IMR-90 (cell line): ENCODE measurements around the gene TIMM17B. TPM values are rescaled to one million over a fixed set of nuclear protein-coding genes. Genes with fewer than 3 reads are reported as not detected.
"Not testable (repeated sequence)": the region's sequence is repeated elsewhere in the genome, so short reads cannot be mapped to it uniquely, and the experiment has no call there.

ENCODE experiments used
- ATAC-seq: fragments of 200-7000 bp; cut with Tn5 transposase; 2 replicates; pipeline ENCODE4 v1.9.1; 2020; ENCODE audit warnings: low read depth, mild to moderate bottlenecking, moderate library complexity
- BruUV-seq: library from RNA; stranded (reverse); fragments of 400-500 nt; replicated peaks from 2 replicates; lab custom pipeline; 2021; lab: Mats Ljungman, UMichigan
- CTCF ChIA-PET: fragments of 300-600 bp; formaldehyde crosslinking; extraction: SDS; loops from one replicate; lab custom pipeline; 2021; ENCODE audit warnings: antibody characterized with exemption; lab: Yijun Ruan, JAX
- POLR2A ChIA-PET: fragments of 300-600 bp; sonication (Branson Sonifier 250); formaldehyde crosslinking; loops from one replicate; lab custom pipeline; 2022; ENCODE audit warnings: antibody characterized with exemption; ENCODE audit not compliant: unreplicated experiment; lab: Charles Lee
- DNase-seq: peaks from one replicate; pipeline ENCODE4 v3.0.0; 2013
- H2AFZ ChIP-seq: replicated peaks from 2 replicates; pipeline ENCODE3; 2013; ENCODE audit warnings: low read length, mild to moderate bottlenecking; ENCODE audit not compliant: poor library complexity
- H2AK5ac ChIP-seq: 2 replicates; pipeline ENCODE4 v1.6.1; 2013; ENCODE audit warnings: low read depth, low read length, inconsistent platforms
- H2AK9ac ChIP-seq: replicated peaks from 2 replicates; pipeline ENCODE3; 2013; ENCODE audit warnings: mild to moderate bottlenecking, low read depth, low read length, moderate library complexity; ENCODE audit not compliant: poor library complexity
- H2BK120ac ChIP-seq: 2 replicates; pipeline ENCODE4 v1.6.1; 2013; ENCODE audit warnings: low read depth, low read length, inconsistent platforms
- H2BK15ac ChIP-seq: 3 replicates; pipeline ENCODE4 v1.6.1; 2013; ENCODE audit warnings: low read depth, low read length, inconsistent platforms
- H2BK20ac ChIP-seq: 2 replicates; pipeline ENCODE4 v1.6.1; 2013; ENCODE audit warnings: low read depth, mild to moderate bottlenecking, inconsistent platforms, low read length, moderate library complexity
- H2BK5ac ChIP-seq: 2 replicates; pipeline ENCODE4 v1.6.1; 2013; ENCODE audit warnings: mild to moderate bottlenecking, low read depth, low read length, inconsistent platforms; ENCODE audit not compliant: poor library complexity, severe bottlenecking
- H3K14ac ChIP-seq: replicated peaks from 2 replicates; pipeline ENCODE4 v1.6.1; 2013; ENCODE audit warnings: low read depth, low read length, inconsistent platforms
- H3K18ac ChIP-seq: 2 replicates; pipeline ENCODE4 v1.6.1; 2013; ENCODE audit warnings: low read depth, low read length, control low read depth
- H3K23ac ChIP-seq: 2 replicates; pipeline ENCODE4 v1.6.1; 2013; ENCODE audit warnings: low read depth, low read length, inconsistent platforms
- H3K27ac ChIP-seq: 2 replicates; pipeline ENCODE4 v1.5.1; 2013; ENCODE audit warnings: mild to moderate bottlenecking, control low read depth, low read length; ENCODE audit not compliant: insufficient read depth
- H3K27me3 ChIP-seq: 2 replicates; pipeline ENCODE4 v1.6.1; 2013; ENCODE audit warnings: low read length; ENCODE audit not compliant: control insufficient read depth, insufficient read depth
- H3K36me3 ChIP-seq: 2 replicates; pipeline ENCODE4 v1.6.1; 2013; ENCODE audit warnings: low read length, mixed read lengths; ENCODE audit not compliant: control insufficient read depth, insufficient read depth
- H3K4ac ChIP-seq: 2 replicates; pipeline ENCODE4 v1.6.1; 2013; ENCODE audit warnings: low read depth, low read length, inconsistent platforms
- H3K4me1 ChIP-seq: 2 replicates; pipeline ENCODE4 v1.6.1; 2013; ENCODE audit warnings: low read length, mixed read lengths; ENCODE audit not compliant: control insufficient read depth, insufficient read depth
- H3K4me2 ChIP-seq: 2 replicates; pipeline ENCODE4 v1.6.1; 2013; ENCODE audit warnings: low read depth, mild to moderate bottlenecking, control low read depth, low read length, moderate library complexity
- H3K4me3 ChIP-seq: 2 replicates; pipeline ENCODE4 v1.5.1; 2013; ENCODE audit warnings: low read depth, mild to moderate bottlenecking, control low read depth, low read length, moderate library complexity; ENCODE audit not compliant: insufficient read depth
- H3K56ac ChIP-seq: 2 replicates; pipeline ENCODE4 v1.6.1; 2013; ENCODE audit warnings: low read length, inconsistent platforms; ENCODE audit not compliant: insufficient read depth; ENCODE audit errors: extremely low read depth
- H3K79me1 ChIP-seq, 2 experiments: 2 replicates each; pipeline ENCODE4 v1.6.1; 2013; ENCODE audit warnings: low read length in 2 of 2, inconsistent platforms in 1 of 2, low read depth in 1 of 2
- H3K9ac ChIP-seq: 2 replicates; pipeline ENCODE4 v1.6.1; 2013; ENCODE audit warnings: low read depth, low read length, control low read depth
- H3K9me1 ChIP-seq: 2 replicates; pipeline ENCODE4 v1.6.1; 2013; ENCODE audit warnings: low read length, inconsistent platforms; ENCODE audit not compliant: insufficient read depth
- H3K9me3 ChIP-seq: 2 replicates; pipeline ENCODE4 v1.6.1; 2013; ENCODE audit warnings: low read length; ENCODE audit not compliant: control insufficient read depth, insufficient read depth
- H4K20me1 ChIP-seq: 2 replicates; pipeline ENCODE4 v1.6.1; 2013; ENCODE audit warnings: low read length, inconsistent platforms; ENCODE audit not compliant: insufficient read depth
- H4K5ac ChIP-seq: 2 replicates; pipeline ENCODE4 v1.6.1; 2013; ENCODE audit warnings: mild to moderate bottlenecking, low read depth, low read length, control low read depth
- H4K8ac ChIP-seq, 2 experiments: 2 replicates each; pipeline ENCODE4 v1.6.1; 2013; ENCODE audit warnings: low read depth in 2 of 2, low read length in 2 of 2, control low read depth in 1 of 2, inconsistent platforms in 1 of 2
- H4K91ac ChIP-seq: 2 replicates; pipeline ENCODE4 v1.6.1; 2013; ENCODE audit warnings: low read depth, low read length, inconsistent platforms; ENCODE audit not compliant: insufficient read depth
- BHLHE40 ChIP-seq: fragments of 150-350 bp; IDR thresholded peaks from 2 replicates; pipeline ENCODE4 v1.6.1; 2016; ENCODE audit warnings: mild to moderate bottlenecking, low read depth, low read length
- CHD1 ChIP-seq: IDR thresholded peaks from 2 replicates; pipeline ENCODE4 v1.6.1; 2012; ENCODE audit warnings: low read depth, low read length, improper control_type of control experiment
- RCOR1 ChIP-seq: IDR thresholded peaks from 2 replicates; pipeline ENCODE4 v1.6.1; 2012; ENCODE audit warnings: mild to moderate bottlenecking, low read length, improper control_type of control experiment; ENCODE audit not compliant: insufficient replicate concordance
- SMC3 ChIP-seq: fragments of 150-350 bp; IDR thresholded peaks from 2 replicates; pipeline ENCODE4 v1.6.1; 2016; ENCODE audit warnings: low read depth, mild to moderate bottlenecking, antibody characterized with exemption, low read length, moderate library complexity
- WGBS, 2 experiments: methylation state at CpG; one replicate each; pipeline versions ENCODE4 v1.1.5 to v1.1.7; 2013; ENCODE audit warnings: missing lambda C conversion rate in 2 of 2; ENCODE audit not compliant: insufficient read length in 1 of 2; ENCODE audit errors: extremely low coverage in 2 of 2; 5-methylcytosine and 5-hydroxymethylcytosine counted together
- dilution Hi-C: fragments of 300-500 bp; cut with HindIII; formaldehyde crosslinking; loops from one replicate; pipeline ENCODE4 v1.14.3; 2018; ENCODE audit warnings: low sequenced_read_pairs; ENCODE audit not compliant: unreplicated experiment
- in situ Hi-C: fragments of 300-500 bp; cut with MboI; formaldehyde crosslinking; loops from 3 replicates; pipeline ENCODE4 v1.14.3; 2019; ENCODE audit warnings: low sequenced_read_pairs, inconsistent platforms, mixed read lengths
- intact Hi-C: fragments of 100-400 bp; cut with micrococcal nuclease; formaldehyde crosslinking; loops from 2 replicates; pipeline ENCODE4 v1.10.0; 2022
- polyA plus RNA-seq, 3 experiments: library from polyadenylated mRNA; depleted of rRNA; stranded (reverse); fragments of >200 nt; gene quantifications; 2 replicates each; pipeline ENCODE4 v1.2.3, GENCODE V29; 2012; ENCODE audit warnings: low replicate concordance in 1 of 3
- total RNA-seq: library from RNA; depleted of rRNA; stranded (reverse); fragments of >200 nt; gene quantifications from 2 replicates; pipeline ENCODE4 v1.2.3, GENCODE V29; 2012
- TF ChIP-seq, protein P1 (sequence below): fragments of 150-350 bp; IDR thresholded peaks from 2 replicates; pipeline ENCODE4 v1.6.1; 2016; ENCODE audit warnings: low read depth, mild to moderate bottlenecking, low read length, moderate library complexity, borderline replicate concordance

TIMM17B gene
- total and polyA plus RNA-seq, 2 of the 4 experiments (the other 2 are of a cell fraction): 28.7 to 73.6 TPM

DNA sequence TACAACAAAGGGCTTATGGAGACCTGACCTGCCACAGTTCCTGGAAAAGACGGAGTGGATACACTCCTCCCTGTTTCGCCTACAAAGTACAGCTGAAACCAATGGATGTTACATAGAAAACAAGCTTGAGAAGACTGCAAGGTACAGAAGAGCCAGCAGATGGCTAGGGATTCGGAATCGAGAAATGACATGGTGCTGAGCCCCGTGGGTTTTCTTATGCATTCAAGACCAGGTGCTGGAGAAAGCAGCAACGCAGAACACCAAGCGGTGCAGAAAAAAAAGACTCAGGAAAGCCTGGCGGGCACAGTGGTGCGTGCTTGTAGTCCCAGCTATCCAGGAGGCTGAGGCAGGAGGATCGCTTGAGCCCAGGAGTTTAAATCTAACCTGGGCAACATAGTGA lies 13.8 kb downstream of the TIMM17B start:
- Histone ChIP-seq H2BK5ac (no peak overlapping the region), H4K8ac (no peak overlapping the region), H3K4me1 (no peaks in the 10 kb centered on the region), H3K9ac (no peak overlapping the region), H4K20me1 (no peaks in the 10 kb centered on the region), H3K27ac (no peak overlapping the region), H3K36me3 (no peaks in the 10 kb centered on the region), H3K27me3 (no peaks in the 10 kb centered on the region), H3K9me1 (no peaks in the 10 kb centered on the region), H2BK15ac (no peak overlapping the region), H4K5ac (no peak overlapping the region), H2AK9ac (no peak overlapping the region), H3K23ac (no peak overlapping the region), H4K91ac (no peak overlapping the region), H2AFZ (no peak overlapping the region), H2AK5ac (no peak overlapping the region), H2BK20ac (no peak overlapping the region), H2BK120ac (no peak overlapping the region), H3K4ac (no peak overlapping the region), H3K79me1 (no peaks in the 10 kb centered on the region), H3K4me3 (no peak overlapping the region), H3K4me2 (no peak overlapping the region), H3K14ac (no peak overlapping the region), H3K9me3 (no peaks in the 10 kb centered on the region), H3K56ac (no peak overlapping the region), H3K18ac (no peak overlapping the region)
- POLR2A ChIA-PET: no interaction called here
- in situ Hi-C loops (no loop called here), dilution Hi-C loops (no loop called here), intact Hi-C loops (no loop called here)
- TF ChIP-seq RCOR1 (no peak), BHLHE40 (no peak), SMC3 (no peak), CHD1 (no peak)
- TF ChIP-seq, protein P1, sequence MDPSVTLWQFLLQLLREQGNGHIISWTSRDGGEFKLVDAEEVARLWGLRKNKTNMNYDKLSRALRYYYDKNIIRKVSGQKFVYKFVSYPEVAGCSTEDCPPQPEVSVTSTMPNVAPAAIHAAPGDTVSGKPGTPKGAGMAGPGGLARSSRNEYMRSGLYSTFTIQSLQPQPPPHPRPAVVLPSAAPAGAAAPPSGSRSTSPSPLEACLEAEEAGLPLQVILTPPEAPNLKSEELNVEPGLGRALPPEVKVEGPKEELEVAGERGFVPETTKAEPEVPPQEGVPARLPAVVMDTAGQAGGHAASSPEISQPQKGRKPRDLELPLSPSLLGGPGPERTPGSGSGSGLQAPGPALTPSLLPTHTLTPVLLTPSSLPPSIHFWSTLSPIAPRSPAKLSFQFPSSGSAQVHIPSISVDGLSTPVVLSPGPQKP: no peak
- DNase-seq: no peak
- BruUV-seq: no TSS peak
- CTCF ChIA-PET: no interaction called here
- ATAC-seq: no peak
- 69% methylated on average over 5 of the region's 10 CpGs; no CpG with 5 or more reads in 1 of the 2 experiments for WGBS, 2 experiments

GRCh38 chrX:48876944-48877343 lies 20.6 kb downstream of the TIMM17B start:
- H3K36me3 ChIP-seq, H4K91ac ChIP-seq, H3K4me1 ChIP-seq, H3K27me3 ChIP-seq, H3K4me3 ChIP-seq, H4K20me1 ChIP-seq, H2BK5ac ChIP-seq, H2BK20ac ChIP-seq, dilution Hi-C loops, H4K5ac ChIP-seq, H3K14ac ChIP-seq, H3K9ac ChIP-seq, CTCF ChIA-PET, H3K56ac ChIP-seq, H2AFZ ChIP-seq, H3K79me1 ChIP-seq, H4K8ac ChIP-seq, H2AK9ac ChIP-seq, H2BK15ac ChIP-seq, H3K4ac ChIP-seq, H3K23ac ChIP-seq, in situ Hi-C loops, DNase-seq, H3K9me3 ChIP-seq, ATAC-seq, H2AK5ac ChIP-seq, intact Hi-C loops, H3K27ac ChIP-seq, H2BK120ac ChIP-seq, H3K9me1 ChIP-seq, H3K18ac ChIP-seq, H3K4me2 ChIP-seq, BruUV-seq: not testable (repeated sequence)
- WGBS, 2 experiments: no CpG with 5 or more reads among the region's 4 CpGs
- POLR2A ChIA-PET: interaction anchor here (0.6 kb wide), 1 partner anchor 1592 kb away, joined by 9 read pairs; no protein-coding TSS in a partner anchor
